ENCODE measurements around the gene VIL1. TPM values are rescaled to one million over a fixed set of nuclear protein-coding genes. Genes with fewer than 3 reads are reported as not detected.

Gene VIL1
- polyA plus RNA-seq, 3 donors, result not detected

DNA sequence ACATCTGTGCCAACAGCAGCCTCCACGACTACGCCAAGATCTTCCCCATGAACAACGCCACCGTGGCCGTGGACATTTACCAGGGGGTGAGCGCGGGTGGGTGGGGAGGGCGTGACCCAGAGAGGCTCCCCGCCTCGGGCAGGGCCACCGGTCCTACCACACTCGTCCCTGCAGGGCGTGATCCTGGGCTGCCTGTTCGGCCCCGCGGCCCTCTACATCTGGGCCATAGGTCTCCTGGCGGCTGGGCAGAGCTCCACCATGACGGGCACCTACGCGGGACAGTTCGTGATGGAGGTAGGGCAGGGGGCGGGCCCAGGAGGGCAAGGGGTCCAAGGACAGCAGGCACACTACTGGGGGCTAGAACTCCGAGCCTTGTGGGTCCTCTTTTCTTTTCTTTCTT lies 27.7 kb upstream of the VIL1 start:
- Mint-ChIP-seq H3K9me3 (peaks cover 0 to 2% (median 0%) of the 10 kb centered on the region in 7 donors), H3K27ac (peak overlapping the region in 4 of 7 donors; percentile 33 to 90 (median 62))
- H3K4me1 ChIP-seq (ENCODE audit: control insufficient read depth in 1 of 2, insufficient read depth in 2 of 2, low read length in 2 of 2), result peaks cover 79 to 96% of the 10 kb centered on the region in 2 donors

DNA sequence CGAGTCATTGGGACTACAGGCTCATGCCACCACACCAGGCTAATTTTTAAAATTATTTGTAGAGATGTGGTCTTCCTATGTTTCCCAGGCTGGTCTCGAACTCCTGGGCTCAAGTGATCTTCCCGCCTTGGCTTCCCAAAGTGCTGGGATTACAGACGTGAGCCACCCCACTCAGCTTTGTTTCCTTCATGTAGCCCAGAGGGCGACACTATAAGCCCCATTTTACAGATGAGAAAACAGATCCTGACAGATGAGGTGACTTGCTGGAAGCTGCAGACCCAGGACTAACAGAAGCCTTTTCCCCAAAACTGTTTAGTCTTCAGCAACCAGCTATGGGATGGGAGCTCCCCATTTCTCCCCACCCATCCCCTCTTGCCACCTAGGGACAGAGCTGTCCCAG lies 26.5 kb upstream of the VIL1 start:
- Mint-ChIP-seq H3K27ac (peak overlapping the region; percentile 46 to 97 (median 81)), H3K9me3 (peaks cover 0 to 2% (median 0%) of the 10 kb centered on the region in 7 donors), H3K36me3 (peaks cover 70 to 79% of the 10 kb centered on the region in 2 donors), H3K4me1 (peaks cover 78% of the 10 kb centered on the region), H3K27me3 (ENCODE audit: low read depth in 3 of 3) (peaks cover 0 to 5% (median 0%) of the 10 kb centered on the region in 3 donors), H3K4me3 (no peak overlapping the region)
- TF ChIP-seq, protein P1, sequence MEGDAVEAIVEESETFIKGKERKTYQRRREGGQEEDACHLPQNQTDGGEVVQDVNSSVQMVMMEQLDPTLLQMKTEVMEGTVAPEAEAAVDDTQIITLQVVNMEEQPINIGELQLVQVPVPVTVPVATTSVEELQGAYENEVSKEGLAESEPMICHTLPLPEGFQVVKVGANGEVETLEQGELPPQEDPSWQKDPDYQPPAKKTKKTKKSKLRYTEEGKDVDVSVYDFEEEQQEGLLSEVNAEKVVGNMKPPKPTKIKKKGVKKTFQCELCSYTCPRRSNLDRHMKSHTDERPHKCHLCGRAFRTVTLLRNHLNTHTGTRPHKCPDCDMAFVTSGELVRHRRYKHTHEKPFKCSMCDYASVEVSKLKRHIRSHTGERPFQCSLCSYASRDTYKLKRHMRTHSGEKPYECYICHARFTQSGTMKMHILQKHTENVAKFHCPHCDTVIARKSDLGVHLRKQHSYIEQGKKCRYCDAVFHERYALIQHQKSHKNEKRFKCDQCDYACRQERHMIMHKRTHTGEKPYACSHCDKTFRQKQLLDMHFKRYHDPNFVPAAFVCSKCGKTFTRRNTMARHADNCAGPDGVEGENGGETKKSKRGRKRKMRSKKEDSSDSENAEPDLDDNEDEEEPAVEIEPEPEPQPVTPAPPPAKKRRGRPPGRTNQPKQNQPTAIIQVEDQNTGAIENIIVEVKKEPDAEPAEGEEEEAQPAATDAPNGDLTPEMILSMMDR (IDR thresholded peaks at IDR 0.05), result no peak
- H3K9me3 ChIP-seq (replicated peaks in 1 of 2; ENCODE audit: control insufficient read depth in 1 of 2, insufficient read depth in 1 of 2, low read length in 2 of 2), result no peaks in the 10 kb centered on the region
- WGBS (ENCODE audit: insufficient coverage), result 100% methylated on average over 3 of the region's 5 CpGs
- peaks cover 45% of the 10 kb centered on the region for H3K79me2 ChIP-seq (ENCODE audit: insufficient read depth, low read length)
- peaks cover 82% of the 10 kb centered on the region for H4K20me1 ChIP-seq (ENCODE audit: insufficient read depth, low read length)
- H3K27ac ChIP-seq (ENCODE audit: low read depth in 1 of 2, low read length in 2 of 2), result peak overlapping the region in 1 of 2 donors; percentile 65
- H3K4me2 ChIP-seq (replicated peaks; ENCODE audit: extremely low read depth, low read length, poor library complexity, severe bottlenecking), result peak overlapping the region; percentile 45
- DNase-seq, result no peak
- no peaks in the 10 kb centered on the region for H3K27me3 ChIP-seq (ENCODE audit: control insufficient read depth in 2 of 2, insufficient read depth in 2 of 2, low read length in 2 of 2)
- H3K9ac ChIP-seq (ENCODE audit: insufficient read depth, low read length, poor library complexity, severe bottlenecking), result no peak overlapping the region
- no peak overlapping the region for H2AFZ ChIP-seq (ENCODE audit: insufficient read depth, low read depth, low read length, poor library complexity, severe bottlenecking)
- peak overlapping the region in 1 of 3 experiments; percentile 42 for H3K4me3 ChIP-seq (replicated peaks in 1 of 3; ENCODE audit: low read depth in 2 of 3, low read length in 3 of 3)
- peaks cover 75 to 77% of the 10 kb centered on the region in 2 donors for H3K36me3 ChIP-seq (replicated peaks in 1 of 2; ENCODE audit: control insufficient read depth in 1 of 2, insufficient read depth in 2 of 2, low read length in 2 of 2)
- peaks cover 78 to 96% of the 10 kb centered on the region in 2 donors for H3K4me1 ChIP-seq (ENCODE audit: control insufficient read depth in 1 of 2, insufficient read depth in 2 of 2, low read length in 2 of 2)
- intact Hi-C loops (cut with micrococcal nuclease), result loop anchor here in 1 of 2 donors (10.0 kb wide), 1 partner anchor 172 kb away; the partner anchor contains the start of genes CNOT9 and USP37

More for the DNA sequence above, 27.7 kb upstream of the VIL1 start:
- Histone ChIP-seq H4K20me1 (ENCODE audit: insufficient read depth, low read length) (peaks cover 94% of the 10 kb centered on the region), H3K4me3 (replicated peaks in 1 of 3; ENCODE audit: low read depth in 2 of 3, low read length in 3 of 3) (no peak overlapping the region), H3K9ac (ENCODE audit: insufficient read depth, low read length, poor library complexity, severe bottlenecking) (no peak overlapping the region), H3K79me2 (ENCODE audit: insufficient read depth, low read length) (peaks cover 45% of the 10 kb centered on the region), H3K27ac (ENCODE audit: low read depth in 1 of 2, low read length in 2 of 2) (no peak overlapping the region), H3K36me3 (replicated peaks in 1 of 2; ENCODE audit: control insufficient read depth in 1 of 2, insufficient read depth in 2 of 2, low read length in 2 of 2) (peaks cover 87 to 90% of the 10 kb centered on the region in 2 donors), H3K4me2 (replicated peaks; ENCODE audit: extremely low read depth, low read length, poor library complexity, severe bottlenecking) (no peak overlapping the region), H3K9me3 (replicated peaks in 1 of 2; ENCODE audit: control insufficient read depth in 1 of 2, insufficient read depth in 1 of 2, low read length in 2 of 2) (no peaks in the 10 kb centered on the region), H3K27me3 (ENCODE audit: control insufficient read depth in 2 of 2, insufficient read depth in 2 of 2, low read length in 2 of 2) (no peaks in the 10 kb centered on the region), H2AFZ (ENCODE audit: insufficient read depth, low read depth, low read length, poor library complexity, severe bottlenecking) (no peak overlapping the region)
- TF ChIP-seq, protein P1 (IDR thresholded peaks at IDR 0.05), result no peak
- no peak for DNase-seq
- peaks cover 82 to 92% of the 10 kb centered on the region in 2 donors for H3K36me3 Mint-ChIP-seq
- intact Hi-C loops (cut with micrococcal nuclease), result loop anchor here in 1 of 2 donors (10.0 kb wide), 1 partner anchor 174 kb away; the partner anchor contains the start of genes CNOT9 and USP37
- WGBS (ENCODE audit: insufficient coverage), result 98% methylated on average over 19 of the region's 23 CpGs
- no peak overlapping the region for H3K4me3 Mint-ChIP-seq
- peaks cover 83% of the 10 kb centered on the region for H3K4me1 Mint-ChIP-seq
- peaks cover 0 to 5% (median 0%) of the 10 kb centered on the region in 3 donors for H3K27me3 Mint-ChIP-seq (ENCODE audit: low read depth in 3 of 3)
